CD4-positive, alpha-beta memory T cell (primary cell): Measurements from ENCODE around the gene DIABLO. TPM values are rescaled to one million over a fixed set of nuclear protein-coding genes. Genes with fewer than 3 reads are reported as not detected.

Experiments
- CTCF ChIA-PET: fragments of 350-600 bp; sonication (Branson Sonifier 250); formaldehyde crosslinking; loops from one replicate; lab custom pipeline; 2021; ENCODE audit warnings: inconsistent platforms; ENCODE audit not compliant: partially characterized antibody; lab: Charles Lee
- POLR2A ChIA-PET: fragments of 350-600 bp; sonication (Branson Sonifier 250); formaldehyde crosslinking; loops from one replicate; lab custom pipeline; 2021; ENCODE audit not compliant: partially characterized antibody; lab: Charles Lee
- DNase-seq, 5 donors: peaks; one replicate each; pipeline versions ENCODE4 v3.0.0 to v3.0.0-alpha.2; 2020 to 2022; ENCODE audit warnings: mixed read lengths in 1 of 5
- H3K27ac ChIP-seq: one replicate; pipeline ENCODE4 v1.7.0; 2013; ENCODE audit warnings: low read depth, low read length
- H3K27me3 ChIP-seq: 2 replicates; pipeline ENCODE4 v1.7.0; 2013; ENCODE audit warnings: mild to moderate bottlenecking, low read length, moderate library complexity; ENCODE audit not compliant: insufficient read depth
- H3K36me3 ChIP-seq: 2 replicates; pipeline ENCODE4 v1.7.0; 2013; ENCODE audit warnings: mild to moderate bottlenecking, low read length, moderate library complexity; ENCODE audit not compliant: insufficient read depth
- H3K4me1 ChIP-seq: 2 replicates; pipeline ENCODE4 v1.7.0; 2013; ENCODE audit warnings: mild to moderate bottlenecking, low read length, moderate library complexity; ENCODE audit not compliant: insufficient read depth
- H3K4me3 ChIP-seq, 2 donors: one replicate each; pipeline ENCODE4 v1.7.0; 2013; ENCODE audit warnings: low read length in 2 of 2, mild to moderate bottlenecking in 1 of 2
- H3K9me3 ChIP-seq, 2 donors: one replicate each; pipeline ENCODE4 v1.7.0; 2013; ENCODE audit warnings: low read length in 2 of 2, control low read depth in 1 of 2; ENCODE audit not compliant: control insufficient read depth in 1 of 2
- H3K27ac Mint-ChIP-seq, 7 donors: one replicate each; pipeline ENCODE4 v1.8.0; 2020 to 2021; ENCODE audit warnings: mixed read lengths in 7 of 7, mild to moderate bottlenecking in 6 of 7, inconsistent platforms in 3 of 7, moderate library complexity in 3 of 7
- H3K27me3 Mint-ChIP-seq, 2 donors: one replicate each; pipeline ENCODE4 v1.8.0; 2020 to 2021; ENCODE audit warnings: mixed read lengths in 2 of 2
- H3K36me3 Mint-ChIP-seq, 2 donors: one replicate each; pipeline ENCODE4 v1.8.0; 2020 to 2021; ENCODE audit warnings: mixed read lengths in 2 of 2, inconsistent platforms in 1 of 2, mild to moderate bottlenecking in 1 of 2
- H3K4me1 Mint-ChIP-seq, 4 donors: one replicate each; pipeline ENCODE4 v1.8.0; 2020 to 2021; ENCODE audit warnings: mixed read lengths in 4 of 4, mild to moderate bottlenecking in 1 of 4
- H3K4me3 Mint-ChIP-seq, 8 donors: one replicate each; pipeline ENCODE4 v1.8.0; 2020 to 2021; ENCODE audit warnings: mixed read lengths in 8 of 8, mild to moderate bottlenecking in 7 of 8, moderate library complexity in 6 of 8, inconsistent platforms in 3 of 8
- H3K9me3 Mint-ChIP-seq, 8 donors: one replicate each; pipeline ENCODE4 v1.8.0; 2020 to 2021; ENCODE audit warnings: mixed read lengths in 8 of 8, mild to moderate bottlenecking in 5 of 8, inconsistent platforms in 3 of 8, moderate library complexity in 1 of 8
- intact Hi-C: fragments of 100-400 bp; cut with micrococcal nuclease; formaldehyde crosslinking; loops from one replicate; pipeline ENCODE4 v1.15.1; 2023
- polyA plus RNA-seq, 2 donors: library from polyadenylated mRNA; unstranded; fragments of 300-500 nt; fragmentation: Illumina TruSeq; gene quantifications; one replicate each; pipeline ENCODE4 v1.2.3, GENCODE V29; 2021
- total RNA-seq, 2 experiments: library from RNA; stranded (reverse); gene quantifications; one replicate each; pipeline ENCODE4 v1.2.3, GENCODE V29; 2021

Gene DIABLO
- total and polyA plus RNA-seq, 4 experiments from 2014 or later: 40.0 to 62.0 (median 52.9) TPM

DNA sequence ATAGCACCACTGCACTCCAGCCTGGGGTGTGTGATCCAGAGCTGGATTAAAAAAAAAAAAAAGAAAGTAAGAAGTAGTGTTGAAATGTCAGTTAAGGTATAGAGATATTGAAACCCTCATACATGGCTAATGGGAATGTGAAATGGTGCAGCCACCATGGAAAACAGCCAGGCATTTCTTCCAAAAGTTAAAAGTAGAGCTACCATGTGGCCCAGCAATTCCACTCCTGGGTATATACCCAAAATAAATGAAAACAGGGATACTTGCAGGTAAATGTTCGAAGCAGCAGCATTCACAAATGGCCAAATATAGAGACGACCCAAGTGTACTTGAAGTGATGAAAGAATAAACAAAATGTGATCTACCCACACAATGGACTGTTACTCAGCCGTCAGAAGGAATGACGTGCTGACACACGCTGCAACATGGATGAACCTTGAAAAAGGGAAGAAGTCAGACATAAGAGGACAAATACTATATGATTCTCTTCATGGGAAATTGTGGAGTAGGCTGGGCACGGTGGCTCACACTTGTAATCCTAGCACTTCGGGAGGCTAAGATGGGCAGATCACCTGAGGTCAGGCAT lies 67.1 kb downstream of the DIABLO start:
- Histone ChIP-seq H3K27me3 (no peaks in the 10 kb centered on the region), H3K4me3 (no peak overlapping the region), H3K9me3 (no peaks in the 10 kb centered on the region), H3K36me3 (no peaks in the 10 kb centered on the region), H3K4me1 (peaks cover 4% of the 10 kb centered on the region), H3K27ac (no peak overlapping the region)
- intact Hi-C loops: no loop called here
- ChIA-PET CTCF (interaction anchor here (1.1 kb wide), 1 partner anchor 196 kb away, joined by 4 read pairs; no protein-coding TSS in a partner anchor), POLR2A (no interaction called here)
- H3K4me3 Mint-ChIP-seq: no peak overlapping the region
- H3K9me3 Mint-ChIP-seq: no peaks in the 10 kb centered on the region
- H3K36me3 Mint-ChIP-seq: no peaks in the 10 kb centered on the region
- no peak overlapping the region for H3K27ac Mint-ChIP-seq
- H3K4me1 Mint-ChIP-seq: peaks cover 0 to 4% (median 3%) of the 10 kb centered on the region in 4 donors
- H3K27me3 Mint-ChIP-seq: peaks cover 0 to 3% of the 10 kb centered on the region in 2 donors
- no peak for DNase-seq

Other genes starting within 250 kb of the DIABLO start
- 1 to 10 TPM; 3.0 to 3.7 TPM for gene BCL7A, start 204.2 kb downstream of the DIABLO start, total RNA-seq
- gene BCL7A, start 204.2 kb downstream of the DIABLO start, polyA plus RNA-seq: 1 to 10 TPM; 1.5 to 2.5 TPM
- 10 to 100 TPM; 79.5 to 88.1 TPM for gene MLXIP, start 147.3 kb downstream of the DIABLO start, total RNA-seq
- 10 to 100 TPM in 1 of 2 donors, 1 to 10 TPM in 1; 2.7 to 23.8 TPM for gene MLXIP, start 147.3 kb downstream of the DIABLO start, polyA plus RNA-seq
- gene IL31, start 51.8 kb downstream of the DIABLO start, total RNA-seq: not detected
- gene IL31, start 51.8 kb downstream of the DIABLO start, polyA plus RNA-seq: not detected
- gene LRRC43, start 42.9 kb downstream of the DIABLO start, total RNA-seq: not detected
- not detected for gene LRRC43, start 42.9 kb downstream of the DIABLO start, polyA plus RNA-seq
- 1 to 10 TPM in 1 of 2 experiments, under 1 TPM in 1; 0.93 to 1.4 TPM for gene B3GNT4, start 22.3 kb downstream of the DIABLO start, total RNA-seq
- under 1 TPM in 1 of 2 donors, not detected in 1; 0.10 TPM for gene B3GNT4, start 22.3 kb downstream of the DIABLO start, polyA plus RNA-seq
- 10 to 100 TPM; 40.5 to 42.6 TPM for gene VPS33A, start 40.4 kb upstream of the DIABLO start, total RNA-seq
- gene VPS33A, start 40.4 kb upstream of the DIABLO start, polyA plus RNA-seq: 10 to 100 TPM; 33.2 to 39.1 TPM
- 10 to 100 TPM; 63.5 to 65.7 TPM for gene CLIP1, start 196.6 kb upstream of the DIABLO start, total RNA-seq
- gene CLIP1, start 196.6 kb upstream of the DIABLO start, polyA plus RNA-seq: 10 to 100 TPM in 1 of 2 donors, 1 to 10 TPM in 1; 5.9 to 34.7 TPM